GM23248 (cell line): ENCODE measurements around the gene AGAP1. TPM values are rescaled to one million over a fixed set of nuclear protein-coding genes. Genes with fewer than 3 reads are reported as not detected.

ENCODE experiments used
- DNase-seq: peaks from one replicate; pipeline ENCODE4 v3.0.0-alpha.2; 2015
- H2AFZ ChIP-seq: fragments of 200-600 bp; sonication (generic); 2 replicates; pipeline ENCODE4 v1.6.1; 2016; ENCODE audit warnings: antibody characterized with exemption
- H3F3A ChIP-seq: fragments of 200-600 bp; sonication (generic); 2 replicates; pipeline ENCODE4 v1.6.1; 2016; ENCODE audit warnings: mild to moderate bottlenecking, antibody characterized with exemption, mixed run types; ENCODE audit not compliant: insufficient read depth
- H3K27ac ChIP-seq: fragments of 200-600 bp; sonication (generic); 2 replicates; pipeline ENCODE4 v1.5.1; 2016; ENCODE audit warnings: mild to moderate bottlenecking
- H3K27me3 ChIP-seq: fragments of 200-600 bp; sonication (generic); replicated peaks from 2 replicates; pipeline ENCODE4 v1.6.1; 2016; ENCODE audit warnings: mild to moderate bottlenecking; ENCODE audit not compliant: insufficient read depth
- H3K36me3 ChIP-seq: fragments of 200-600 bp; sonication (generic); 2 replicates; pipeline ENCODE4 v1.6.1; 2016; ENCODE audit warnings: low read depth, mild to moderate bottlenecking
- H3K4me1 ChIP-seq: fragments of 200-600 bp; sonication (generic); 2 replicates; pipeline ENCODE4 v1.6.1; 2016; ENCODE audit warnings: mild to moderate bottlenecking; ENCODE audit not compliant: insufficient read depth
- H3K4me2 ChIP-seq: fragments of 200-600 bp; sonication (generic); one replicate; pipeline ENCODE4 v1.6.1; 2016; ENCODE audit warnings: mild to moderate bottlenecking; ENCODE audit not compliant: unreplicated experiment
- H3K4me3 ChIP-seq: fragments of 200-600 bp; sonication (generic); 2 replicates; pipeline ENCODE4 v1.5.1; 2016; ENCODE audit warnings: mild to moderate bottlenecking
- H3K79me2 ChIP-seq: fragments of 200-600 bp; sonication (generic); 2 replicates; pipeline ENCODE4 v1.6.1; 2016; ENCODE audit warnings: mild to moderate bottlenecking; ENCODE audit not compliant: insufficient read depth
- H3K9ac ChIP-seq: fragments of 200-600 bp; sonication (generic); 2 replicates; pipeline ENCODE4 v1.6.1; 2016; ENCODE audit warnings: mild to moderate bottlenecking
- H3K9me2 ChIP-seq: fragments of 200-600 bp; sonication (generic); 2 replicates; pipeline ENCODE4 v1.6.1; 2016; ENCODE audit warnings: mixed run types, mild to moderate bottlenecking, moderate library complexity; ENCODE audit not compliant: insufficient read depth
- H3K9me3 ChIP-seq: fragments of 200-600 bp; sonication (generic); one replicate; pipeline ENCODE4 v1.6.1; 2017; ENCODE audit warnings: low read depth
- H4K20me1 ChIP-seq: fragments of 200-600 bp; sonication (generic); 2 replicates; pipeline ENCODE4 v1.6.0; 2016; ENCODE audit not compliant: insufficient read depth
- EZH2 ChIP-seq: fragments of 200-600 bp; sonication (generic); IDR thresholded peaks from 2 replicates; pipeline ENCODE4 v1.6.1; 2018; ENCODE audit warnings: antibody characterized with exemption, mild to moderate bottlenecking; ENCODE audit not compliant: insufficient read depth, poor library complexity, severe bottlenecking
- EZH2phosphoT487 ChIP-seq: fragments of 200-600 bp; sonication (generic); IDR thresholded peaks from 2 replicates; pipeline ENCODE4 v1.6.1; 2018; ENCODE audit warnings: antibody characterized with exemption, moderate library complexity, mild to moderate bottlenecking, low read depth; ENCODE audit not compliant: insufficient read depth
- WGBS, 2 experiments: methylation state at CpG; one replicate each; pipeline ENCODE4 v1.1.6; 2015 to 2017; ENCODE audit warnings: low lambda C conversion rate in 2 of 2, low coverage in 1 of 2; ENCODE audit errors: missing lambda C conversion rate in 2 of 2; 5-methylcytosine and 5-hydroxymethylcytosine counted together
- in situ Hi-C: fragments of 300-500 bp; cut with MboI; formaldehyde crosslinking; loops from 2 replicates; pipeline ENCODE4 v1.15.0; 2020
- polyA plus RNA-seq: library from polyadenylated mRNA; unstranded; fragments of >200 nt; fragmentation: Nextera tagmentation; extraction: Ambion mirVana; gene quantifications from 2 replicates; pipeline ENCODE4 v1.2.1, GENCODE V29; 2016
- total RNA-seq: library from RNA; depleted of rRNA; stranded (reverse); fragments of >200 nt; shearing (Covaris generic); gene quantifications from 2 replicates; pipeline ENCODE4 v1.2.3, GENCODE V29; 2014

Gene AGAP1
- total and polyA plus RNA-seq, 2 experiments from 2014 or later: 2.2 to 9.9 TPM

DNA sequence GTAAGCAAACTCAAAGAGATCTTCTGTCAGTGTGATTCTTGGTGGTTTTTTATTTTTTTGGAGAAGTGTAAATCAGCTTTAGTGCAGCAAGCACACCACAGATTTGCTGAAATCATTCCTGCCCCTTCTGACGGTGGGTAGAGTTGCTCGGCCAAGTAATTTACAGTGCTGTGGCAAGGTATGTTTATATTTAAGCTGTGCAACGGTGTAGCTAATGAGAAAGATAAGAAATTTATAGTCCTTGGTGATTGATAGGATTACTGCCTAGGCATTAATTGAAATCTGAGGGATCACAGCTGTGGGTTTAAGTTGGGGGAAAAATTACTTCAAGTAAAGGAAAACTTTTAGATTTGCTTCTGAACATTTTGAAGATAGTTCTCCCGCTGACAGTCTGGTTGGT is 286.6 kb downstream of the AGAP1 start:
- Histone ChIP-seq H3K27ac (no peak overlapping the region), H3K9me3 (no peaks in the 10 kb centered on the region), H3K4me1 (no peaks in the 10 kb centered on the region), H3K27me3 (no peaks in the 10 kb centered on the region), H3F3A (no peaks in the 10 kb centered on the region), H3K9ac (no peak overlapping the region), H3K4me2 (no peak overlapping the region), H3K36me3 (no peaks in the 10 kb centered on the region), H4K20me1 (no peaks in the 10 kb centered on the region), H3K9me2 (no peaks in the 10 kb centered on the region), H2AFZ (no peak overlapping the region), H3K79me2 (no peaks in the 10 kb centered on the region), H3K4me3 (no peak overlapping the region)
- no peak for TF ChIP-seq EZH2phosphoT487
- TF ChIP-seq EZH2: no peak
- WGBS, 2 experiments: 96 to 97% methylated on average over 4 of the region's 4 CpGs
- DNase-seq: no peak
- in situ Hi-C loops: no loop called here

DNA sequence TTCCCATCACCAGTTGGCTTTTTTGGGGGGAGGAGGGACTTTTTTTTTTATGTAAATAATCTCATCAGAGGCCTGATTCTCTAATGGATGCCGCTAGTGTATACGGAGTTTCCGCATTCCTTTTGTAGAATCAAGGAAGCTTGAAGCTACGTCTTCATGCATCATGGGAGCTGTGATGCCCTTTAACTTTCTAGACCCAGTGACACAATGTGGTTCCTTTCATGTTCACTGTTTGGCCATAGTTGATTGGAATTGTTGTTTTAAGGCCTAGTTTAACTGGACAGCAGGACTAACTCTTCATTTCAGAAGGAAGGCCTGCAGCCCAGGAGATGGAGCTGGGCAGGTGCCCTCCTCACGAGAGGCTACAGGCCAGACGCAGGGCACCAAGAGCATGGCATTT is 287.9 kb downstream of the AGAP1 start:
- Histone ChIP-seq H3F3A (no peaks in the 10 kb centered on the region), H3K4me3 (no peak overlapping the region), H3K27ac (no peak overlapping the region), H3K27me3 (no peaks in the 10 kb centered on the region), H3K9me3 (no peaks in the 10 kb centered on the region), H4K20me1 (no peaks in the 10 kb centered on the region), H3K9me2 (no peaks in the 10 kb centered on the region), H3K4me2 (no peak overlapping the region), H3K9ac (no peak overlapping the region), H3K4me1 (no peaks in the 10 kb centered on the region), H2AFZ (no peak overlapping the region), H3K79me2 (no peaks in the 10 kb centered on the region), H3K36me3 (no peaks in the 10 kb centered on the region)
- 96 to 97% methylated on average over 6 of the region's 6 CpGs for WGBS, 2 experiments
- in situ Hi-C loops: no loop called here
- DNase-seq: no peak
- TF ChIP-seq EZH2: no peak
- no peak for TF ChIP-seq EZH2phosphoT487

DNA sequence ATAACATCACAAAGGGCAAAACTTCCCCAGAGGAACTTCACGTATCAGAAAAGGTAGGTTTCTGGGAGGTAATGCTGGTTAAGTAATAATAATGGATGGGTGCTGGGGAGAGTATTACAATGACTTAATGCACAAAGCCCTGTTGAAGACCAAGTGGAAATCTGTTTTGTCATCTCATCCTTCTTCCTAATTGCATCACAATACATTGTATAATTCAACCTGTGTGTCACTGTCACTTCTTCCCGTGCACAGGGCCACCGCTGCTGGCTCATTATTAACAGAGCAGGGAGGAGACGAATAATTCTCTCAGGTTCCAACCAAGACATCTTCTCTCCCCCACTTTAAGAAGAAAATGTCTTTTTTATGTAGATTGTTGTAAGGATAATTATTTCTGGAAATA is 290.9 kb downstream of the AGAP1 start:
- no peak overlapping the region for H3K4me3 ChIP-seq
- in situ Hi-C loops: no loop called here
- no peak overlapping the region for H2AFZ ChIP-seq
- no peak overlapping the region for H3K4me2 ChIP-seq
- no peak overlapping the region for H3K27ac ChIP-seq
- WGBS, 2 experiments: 84 to 88% methylated on average over 4 of the region's 4 CpGs
- no peaks in the 10 kb centered on the region for H3K27me3 ChIP-seq
- H3K4me1 ChIP-seq: no peaks in the 10 kb centered on the region
- TF ChIP-seq EZH2phosphoT487 (no peak), EZH2 (no peak)
- H4K20me1 ChIP-seq: no peaks in the 10 kb centered on the region
- no peak for DNase-seq
- no peaks in the 10 kb centered on the region for H3K36me3 ChIP-seq
- H3K9me2 ChIP-seq: no peaks in the 10 kb centered on the region
- H3K9me3 ChIP-seq: no peaks in the 10 kb centered on the region
- no peak overlapping the region for H3K9ac ChIP-seq
- no peaks in the 10 kb centered on the region for H3K79me2 ChIP-seq
- no peaks in the 10 kb centered on the region for H3F3A ChIP-seq

- Histone ChIP-seq H4K20me1 (no peaks in the 10 kb centered on the region), H3F3A (no peaks in the 10 kb centered on the region), H3K4me2 (no peak overlapping the region), H3K4me3 (no peak overlapping the region), H3K36me3 (no peaks in the 10 kb centered on the region), H3K9me3 (no peaks in the 10 kb centered on the region), H3K27me3 (no peaks in the 10 kb centered on the region), H3K9me2 (no peaks in the 10 kb centered on the region), H3K4me1 (no peaks in the 10 kb centered on the region), H3K27ac (no peak overlapping the region), H2AFZ (no peak overlapping the region), H3K79me2 (no peaks in the 10 kb centered on the region), H3K9ac (no peak overlapping the region)
- 96 to 97% methylated on average over 4 of the region's 4 CpGs for whole genome bisulfite sequencing, 2 experiments
- TF ChIP-seq EZH2phosphoT487: no peak
- in situ Hi-C loops: no loop called here
- no peak for DNase-seq
Observed at GRCh38 chr2:235789552-235789951, 295.7 kb downstream of the AGAP1 start.

DNA sequence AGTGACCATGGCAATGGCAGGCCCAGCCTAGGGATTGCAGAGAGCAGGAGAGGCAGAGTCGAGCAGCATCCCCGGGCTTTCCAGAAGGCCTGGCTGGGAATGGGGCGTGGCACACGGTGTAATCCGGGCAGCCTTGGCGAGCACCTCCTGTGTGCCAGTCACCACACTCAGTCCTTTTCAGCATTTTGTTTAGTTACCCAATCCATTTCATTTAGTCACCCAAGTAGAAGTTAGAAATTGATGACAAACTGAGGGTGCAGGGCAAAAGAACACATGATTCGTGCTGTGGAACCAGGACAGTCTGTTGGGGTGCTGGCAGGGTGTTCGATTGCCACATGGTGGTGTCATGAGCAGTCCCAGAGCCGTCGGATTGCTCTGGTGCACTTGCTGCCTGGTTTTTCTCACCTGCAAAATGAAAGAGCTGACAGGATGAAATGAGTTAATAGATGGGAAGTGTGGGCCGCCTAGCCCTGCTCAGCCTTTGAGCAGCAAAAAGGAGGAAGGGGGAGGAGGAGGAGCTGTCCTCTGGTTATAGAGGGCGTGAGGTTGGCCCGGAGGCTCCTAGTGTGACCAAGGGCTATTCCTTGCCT is 299.4 kb downstream of the AGAP1 start:
- H3K27ac ChIP-seq: no peak overlapping the region
- H3K27me3 ChIP-seq: no peaks in the 10 kb centered on the region
- no peak overlapping the region for H2AFZ ChIP-seq
- no peaks in the 10 kb centered on the region for H3K9me3 ChIP-seq
- no peak overlapping the region for H3K4me2 ChIP-seq
- no peaks in the 10 kb centered on the region for H3K4me1 ChIP-seq
- peak; percentile 69 for DNase-seq
- H3K4me3 ChIP-seq: no peak overlapping the region
- no peaks in the 10 kb centered on the region for H3K9me2 ChIP-seq
- TF ChIP-seq EZH2phosphoT487 (no peak), EZH2 (no peak)
- H3K79me2 ChIP-seq: no peaks in the 10 kb centered on the region
- no peak overlapping the region for H3K9ac ChIP-seq
- H3K36me3 ChIP-seq: 0 out of 2 replicates have a peak, but pooled peaks cover 4% of the 10 kb centered on the region
- H3F3A ChIP-seq: no peaks in the 10 kb centered on the region
- WGBS, 2 experiments: 73 to 75% methylated on average over 13 of the region's 13 CpGs
- H4K20me1 ChIP-seq: no peaks in the 10 kb centered on the region
- in situ Hi-C loops: no loop called here
